Smooth muscle cell (in vitro differentiated cells): ENCODE results near the gene DEPDC1B. TPM values are rescaled to one million over a fixed set of nuclear protein-coding genes. Genes with fewer than 3 reads are reported as not detected.
A peak's percentile ranks its signal among the peaks of the same experiment; 100 is the strongest.

Experiments
- DNase-seq: peaks from one replicate; lab custom pipeline; 2025; ENCODE audit not compliant: unreplicated experiment; lab: John Stamatoyannopoulos, UW
- H2AFZ ChIP-seq: fragments of 200-600 bp; sonication (generic); 2 replicates; pipeline ENCODE4 v1.6.0; 2016; ENCODE audit warnings: antibody characterized with exemption, low read depth, mild to moderate bottlenecking
- H3F3A ChIP-seq: fragments of 200-600 bp; sonication (generic); 2 replicates; pipeline ENCODE4 v1.6.0; 2017; ENCODE audit warnings: antibody characterized with exemption, low read depth
- H3K27ac ChIP-seq: fragments of 200-600 bp; sonication (generic); 2 replicates; pipeline ENCODE4 v1.5.1; 2016; ENCODE audit warnings: low read depth, mild to moderate bottlenecking
- H3K27me3 ChIP-seq: fragments of 200-600 bp; sonication (generic); 2 replicates; pipeline ENCODE4 v1.6.1; 2016; ENCODE audit warnings: low read depth, mild to moderate bottlenecking
- H3K36me3 ChIP-seq: fragments of 200-600 bp; sonication (generic); 2 replicates; pipeline ENCODE4 v1.5.1; 2016; ENCODE audit warnings: low read depth
- H3K4me1 ChIP-seq: fragments of 200-600 bp; sonication (generic); 2 replicates; pipeline ENCODE4 v1.5.1; 2016; ENCODE audit warnings: low read depth
- H3K4me2 ChIP-seq: fragments of 200-600 bp; sonication (generic); 2 replicates; pipeline ENCODE4 v1.6.0; 2016; ENCODE audit warnings: mild to moderate bottlenecking
- H3K4me3 ChIP-seq: fragments of 200-600 bp; sonication (generic); 2 replicates; pipeline ENCODE4 v1.5.1; 2016; ENCODE audit warnings: mild to moderate bottlenecking
- H3K79me2 ChIP-seq: fragments of 200-600 bp; sonication (generic); 2 replicates; pipeline ENCODE4 v1.6.0; 2016; ENCODE audit warnings: low read depth, mild to moderate bottlenecking
- H3K9ac ChIP-seq: fragments of 200-600 bp; sonication (generic); 2 replicates; pipeline ENCODE4 v1.6.0; 2016; ENCODE audit warnings: low read depth
- H3K9me3 ChIP-seq: fragments of 200-600 bp; sonication (generic); replicated peaks from 2 replicates; pipeline ENCODE4 v1.5.1; 2016; ENCODE audit warnings: low read depth
- H4K20me1 ChIP-seq: fragments of 200-600 bp; sonication (generic); 2 replicates; pipeline ENCODE4 v1.6.0; 2016; ENCODE audit warnings: low read depth
- WGBS: methylation state at CpG from one replicate; pipeline ENCODE4 v1.1.7; 2016; ENCODE audit warnings: low lambda C conversion rate; 5-methylcytosine and 5-hydroxymethylcytosine counted together
- polyA plus RNA-seq: library from polyadenylated mRNA; unstranded; fragments of >200 nt; fragmentation: Nextera tagmentation; extraction: Ambion mirVana; gene quantifications from 2 replicates; pipeline ENCODE4 v1.2.1, GENCODE V29; 2016
- total RNA-seq: library from RNA; depleted of rRNA; stranded (reverse); fragments of >200 nt; gene quantifications from 2 replicates; pipeline ENCODE4 v1.2.3, GENCODE V29; 2014
- TF ChIP-seq, protein P1 (sequence below): fragments of 200-600 bp; sonication (generic); IDR thresholded peaks from 2 replicates; pipeline ENCODE4 v1.5.1; 2017; ENCODE audit warnings: borderline replicate concordance, mild to moderate bottlenecking, antibody characterized with exemption; ENCODE audit not compliant: insufficient read depth, poor library complexity, severe bottlenecking

Gene DEPDC1B
- total and polyA plus RNA-seq, 2 experiments from 2014 or later: 2.7 to 5.8 TPM

- H3K27me3 ChIP-seq: no peaks in the 10 kb centered on the region
- no peak overlapping the region for H3K27ac ChIP-seq
- H3K9ac ChIP-seq: no peak overlapping the region
- H3F3A ChIP-seq: no peaks in the 10 kb centered on the region
- no peak overlapping the region for H3K4me3 ChIP-seq
- TF ChIP-seq, protein P1, sequence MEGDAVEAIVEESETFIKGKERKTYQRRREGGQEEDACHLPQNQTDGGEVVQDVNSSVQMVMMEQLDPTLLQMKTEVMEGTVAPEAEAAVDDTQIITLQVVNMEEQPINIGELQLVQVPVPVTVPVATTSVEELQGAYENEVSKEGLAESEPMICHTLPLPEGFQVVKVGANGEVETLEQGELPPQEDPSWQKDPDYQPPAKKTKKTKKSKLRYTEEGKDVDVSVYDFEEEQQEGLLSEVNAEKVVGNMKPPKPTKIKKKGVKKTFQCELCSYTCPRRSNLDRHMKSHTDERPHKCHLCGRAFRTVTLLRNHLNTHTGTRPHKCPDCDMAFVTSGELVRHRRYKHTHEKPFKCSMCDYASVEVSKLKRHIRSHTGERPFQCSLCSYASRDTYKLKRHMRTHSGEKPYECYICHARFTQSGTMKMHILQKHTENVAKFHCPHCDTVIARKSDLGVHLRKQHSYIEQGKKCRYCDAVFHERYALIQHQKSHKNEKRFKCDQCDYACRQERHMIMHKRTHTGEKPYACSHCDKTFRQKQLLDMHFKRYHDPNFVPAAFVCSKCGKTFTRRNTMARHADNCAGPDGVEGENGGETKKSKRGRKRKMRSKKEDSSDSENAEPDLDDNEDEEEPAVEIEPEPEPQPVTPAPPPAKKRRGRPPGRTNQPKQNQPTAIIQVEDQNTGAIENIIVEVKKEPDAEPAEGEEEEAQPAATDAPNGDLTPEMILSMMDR: no peak
- no peak for DNase-seq
- H3K4me2 ChIP-seq: no peak overlapping the region
- no peaks in the 10 kb centered on the region for H4K20me1 ChIP-seq
- no peaks in the 10 kb centered on the region for H3K9me3 ChIP-seq
- H3K36me3 ChIP-seq: no peaks in the 10 kb centered on the region
- 99% methylated on average over 4 of the region's 4 CpGs for WGBS
- no peaks in the 10 kb centered on the region for H3K79me2 ChIP-seq
- H2AFZ ChIP-seq: no peak overlapping the region
- H3K4me1 ChIP-seq: no peaks in the 10 kb centered on the region
These were observed 63.3 kb downstream of the DEPDC1B start for GRCh38 chr5:60636644-60637043.

DNA sequence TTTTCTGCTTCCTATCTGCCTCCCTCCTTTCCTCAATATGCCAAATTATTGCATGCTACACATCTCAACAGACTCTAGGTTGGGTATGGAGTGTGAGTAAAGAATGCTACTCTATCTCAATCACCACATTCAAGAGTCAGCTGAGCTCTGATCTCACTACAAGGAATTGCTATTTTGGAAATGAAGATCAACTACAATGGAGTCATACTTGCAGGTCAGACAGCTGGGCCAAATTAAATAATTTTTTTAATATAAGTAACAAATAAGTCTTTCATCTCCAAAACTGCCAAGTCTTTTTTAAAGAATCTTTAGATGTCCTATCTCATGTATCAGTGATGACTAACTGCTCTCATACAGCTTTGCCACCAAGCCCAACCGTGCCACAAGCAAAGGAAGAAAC is 64.0 kb downstream of the DEPDC1B start:
- no peaks in the 10 kb centered on the region for H3K79me2 ChIP-seq
- no peak overlapping the region for H3K9ac ChIP-seq
- H3K4me2 ChIP-seq: no peak overlapping the region
- H3K4me1 ChIP-seq: no peaks in the 10 kb centered on the region
- no peaks in the 10 kb centered on the region for H4K20me1 ChIP-seq
- H3K9me3 ChIP-seq: no peaks in the 10 kb centered on the region
- no peaks in the 10 kb centered on the region for H3K36me3 ChIP-seq
- DNase-seq: no peak
- no peak overlapping the region for H2AFZ ChIP-seq
- H3F3A ChIP-seq: no peaks in the 10 kb centered on the region
- TF ChIP-seq, protein P1: no peak
- WGBS: 68% methylated on average over 1 of the region's 1 CpG
- H3K4me3 ChIP-seq: no peak overlapping the region
- H3K27me3 ChIP-seq: no peaks in the 10 kb centered on the region
- no peak overlapping the region for H3K27ac ChIP-seq

DNA sequence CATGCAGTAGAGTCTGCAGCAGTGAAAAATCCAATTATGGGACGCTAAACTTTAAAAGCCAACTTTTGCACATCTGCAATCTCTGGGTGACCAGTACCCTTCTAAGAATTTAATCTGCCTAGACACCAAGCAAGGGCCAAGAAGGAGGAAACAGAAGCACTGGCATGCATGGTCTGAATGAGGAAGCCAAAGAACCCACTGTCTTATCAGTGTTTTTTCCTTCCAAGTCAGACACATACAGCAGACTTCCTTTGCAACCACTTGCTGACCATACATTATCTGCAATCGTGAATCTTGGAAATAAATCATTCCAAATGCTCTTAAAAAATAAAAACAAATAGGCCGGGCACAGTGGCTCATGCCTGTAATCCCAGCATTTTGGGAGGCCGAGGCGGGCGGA is 65.9 kb downstream of the DEPDC1B start:
- DNase-seq: no peak
- no peak overlapping the region for H2AFZ ChIP-seq
- no peaks in the 10 kb centered on the region for H3K79me2 ChIP-seq
- no peaks in the 10 kb centered on the region for H4K20me1 ChIP-seq
- H3K36me3 ChIP-seq: no peaks in the 10 kb centered on the region
- no peaks in the 10 kb centered on the region for H3K4me1 ChIP-seq
- H3K27me3 ChIP-seq: no peaks in the 10 kb centered on the region
- H3K27ac ChIP-seq: no peak overlapping the region
- H3K4me3 ChIP-seq: no peak overlapping the region
- TF ChIP-seq, protein P1: no peak
- 44% methylated on average over 6 of the region's 6 CpGs for WGBS
- no peaks in the 10 kb centered on the region for H3F3A ChIP-seq
- H3K4me2 ChIP-seq: no peak overlapping the region
- no peaks in the 10 kb centered on the region for H3K9me3 ChIP-seq
- H3K9ac ChIP-seq: no peak overlapping the region

DNA sequence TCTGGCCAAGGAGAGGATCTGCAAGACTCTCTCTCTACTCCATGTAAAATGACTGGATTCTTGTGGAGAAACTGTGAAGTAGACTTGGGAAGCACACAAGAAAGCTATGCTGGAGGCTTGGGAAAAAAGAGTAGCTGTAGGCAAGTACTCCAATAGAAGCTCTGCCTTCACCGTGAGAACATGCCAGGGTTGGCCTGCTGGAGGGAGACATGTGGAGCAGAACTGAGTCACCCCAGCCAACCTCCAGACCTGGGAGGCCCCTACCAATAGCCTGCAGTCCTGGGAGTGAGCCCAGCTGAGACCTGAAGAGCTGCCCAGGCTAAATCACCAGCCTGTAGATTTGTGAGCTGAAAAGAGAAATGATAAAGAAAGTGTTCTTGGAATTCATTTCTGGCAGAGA is 66.6 kb downstream of the DEPDC1B start:
- H3K36me3 ChIP-seq: no peaks in the 10 kb centered on the region
- H3K4me1 ChIP-seq: no peaks in the 10 kb centered on the region
- no peaks in the 10 kb centered on the region for H3F3A ChIP-seq
- H2AFZ ChIP-seq: no peak overlapping the region
- no peak overlapping the region for H3K27ac ChIP-seq
- no peak for DNase-seq
- no peaks in the 10 kb centered on the region for H3K27me3 ChIP-seq
- no peaks in the 10 kb centered on the region for H3K79me2 ChIP-seq
- TF ChIP-seq, protein P1: no peak
- 42% methylated on average over 1 of the region's 1 CpG for WGBS
- H3K4me3 ChIP-seq: no peak overlapping the region
- no peaks in the 10 kb centered on the region for H3K9me3 ChIP-seq
- peak overlapping the region; percentile 13 for H3K4me2 ChIP-seq
- no peak overlapping the region for H3K9ac ChIP-seq
- H4K20me1 ChIP-seq: no peaks in the 10 kb centered on the region
